PC-9 (cell line): Measurements from ENCODE around the gene MIA3. TPM values are rescaled to one million over a fixed set of nuclear protein-coding genes. Genes with fewer than 3 reads are reported as not detected.

Source experiments
- BruUV-seq: library from RNA; stranded (reverse); fragments of 400-500 nt; replicated peaks from 2 replicates; lab custom pipeline; 2021; lab: Mats Ljungman, UMichigan
- CTCF ChIA-PET: fragments of 300-600 bp; sonication (Branson Sonifier 250); formaldehyde crosslinking; loops from one replicate; lab custom pipeline; 2022; ENCODE audit warnings: antibody characterized with exemption; lab: Charles Lee
- POLR2A ChIA-PET: fragments of 300-600 bp; sonication (Branson Sonifier 250); formaldehyde crosslinking; loops from one replicate; lab custom pipeline; 2022; ENCODE audit warnings: antibody characterized with exemption; ENCODE audit not compliant: unreplicated experiment; lab: Charles Lee
- DNase-seq, 2 experiments: peaks; one replicate each; pipeline versions ENCODE4 v3.0.0 to v3.0.0-alpha.2; 2015 to 2022; ENCODE audit warnings: mixed read lengths in 1 of 2
- H2AFZ ChIP-seq: fragments of 200-600 bp; sonication (generic); 2 replicates; pipeline ENCODE4 v1.8.1; 2017; ENCODE audit warnings: antibody characterized with exemption
- H3F3A ChIP-seq: fragments of 200-600 bp; sonication (generic); 2 replicates; pipeline ENCODE4 v1.8.1; 2017; ENCODE audit warnings: antibody characterized with exemption, mild to moderate bottlenecking, low read depth; ENCODE audit not compliant: insufficient read depth
- H3K27ac ChIP-seq: fragments of 200-600 bp; sonication (generic); 2 replicates; pipeline ENCODE4 v1.6.1; 2016; ENCODE audit warnings: mixed run types
- H3K27me3 ChIP-seq: fragments of 200-600 bp; sonication (generic); 2 replicates; pipeline ENCODE4 v1.6.1; 2016; ENCODE audit warnings: low read depth, mixed run types; ENCODE audit not compliant: insufficient read depth
- H3K36me3 ChIP-seq: fragments of 200-600 bp; sonication (generic); 2 replicates; pipeline ENCODE4 v1.6.1; 2016; ENCODE audit warnings: low read depth, mixed run types
- H3K4me1 ChIP-seq: fragments of 200-600 bp; sonication (generic); replicated peaks from 2 replicates; pipeline ENCODE4 v1.6.1; 2016; ENCODE audit warnings: mixed run types; ENCODE audit not compliant: insufficient read depth
- H3K4me2 ChIP-seq: fragments of 200-600 bp; sonication (generic); 2 replicates; pipeline ENCODE4 v1.6.1; 2017; ENCODE audit warnings: mixed run types
- H3K4me3 ChIP-seq: fragments of 200-600 bp; sonication (generic); 2 replicates; pipeline ENCODE4 v1.6.1; 2016; ENCODE audit warnings: mixed run types
- H3K79me2 ChIP-seq: fragments of 200-600 bp; sonication (generic); 2 replicates; pipeline ENCODE4 v1.6.1; 2017; ENCODE audit warnings: low read depth, mixed run types
- H3K9me2 ChIP-seq: fragments of 200-600 bp; sonication (generic); 2 replicates; pipeline ENCODE4 v1.8.1; 2017; ENCODE audit warnings: mild to moderate bottlenecking; ENCODE audit not compliant: insufficient read depth
- H3K9me3 ChIP-seq: fragments of 200-600 bp; sonication (generic); 2 replicates; pipeline ENCODE4 v1.8.1; 2016; ENCODE audit warnings: low read depth; ENCODE audit not compliant: insufficient read depth
- H4K20me1 ChIP-seq: fragments of 200-600 bp; sonication (generic); 2 replicates; pipeline ENCODE4 v1.8.1; 2017; ENCODE audit not compliant: insufficient read depth
- EZH2 ChIP-seq: fragments of 200-600 bp; sonication (generic); IDR thresholded peaks from 2 replicates; pipeline ENCODE4 v1.8.0; 2017; ENCODE audit warnings: antibody characterized with exemption, low read depth
- intact Hi-C: fragments of 100-400 bp; cut with micrococcal nuclease; formaldehyde crosslinking; loops from one replicate; pipeline ENCODE4 v1.10.0; 2022; ENCODE audit not compliant: unreplicated experiment
- total RNA-seq: library from RNA; stranded (reverse); gene quantifications from 2 replicates; pipeline ENCODE4 v1.2.3, GENCODE V29; 2021
- TF ChIP-seq, protein P1 (sequence below): fragments of 200-600 bp; sonication (generic); conservative IDR thresholded peaks from 2 replicates; pipeline ENCODE4 v1.6.1; 2017; ENCODE audit warnings: mixed run types, antibody characterized with exemption, mild to moderate bottlenecking, moderate library complexity

The MIA3 gene
- total RNA-seq, 1 experiment from 2014 or later, result 65.1 TPM

DNA sequence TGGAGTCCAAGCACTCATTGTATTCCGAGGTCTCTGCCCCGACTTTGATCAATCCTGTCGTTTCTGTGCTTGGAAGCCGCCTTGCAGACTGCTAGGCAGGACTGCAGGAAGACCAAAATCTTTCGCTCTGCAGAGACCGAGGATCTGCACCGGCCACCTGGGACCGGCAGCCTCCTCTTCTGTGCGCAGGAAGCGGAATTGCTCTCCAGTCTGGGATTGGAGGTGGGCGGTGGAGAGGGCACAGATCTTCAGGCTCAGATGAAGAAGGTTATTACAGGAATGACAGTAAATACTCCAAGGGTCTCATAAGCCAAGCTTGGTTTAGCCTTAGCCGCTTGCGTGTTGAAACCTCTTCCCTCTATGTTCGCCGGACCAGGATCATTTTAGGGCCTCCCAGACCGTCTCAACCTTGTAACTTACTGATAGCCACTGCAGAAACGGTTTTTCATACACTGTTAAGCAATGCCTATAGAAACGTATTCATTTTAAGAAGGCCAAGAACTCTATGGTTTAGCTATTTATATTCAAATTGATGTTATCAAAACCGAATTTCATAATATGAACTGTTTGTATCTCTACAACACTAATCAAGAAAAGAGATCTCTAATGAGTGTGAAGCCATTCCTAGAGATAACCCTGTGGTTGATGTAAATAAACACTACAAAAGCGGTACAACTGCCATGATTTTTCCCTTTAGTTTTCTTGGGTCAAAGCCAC is 1.1 kb downstream of the MIA3 start:
- DNase-seq, result no peak

DNA sequence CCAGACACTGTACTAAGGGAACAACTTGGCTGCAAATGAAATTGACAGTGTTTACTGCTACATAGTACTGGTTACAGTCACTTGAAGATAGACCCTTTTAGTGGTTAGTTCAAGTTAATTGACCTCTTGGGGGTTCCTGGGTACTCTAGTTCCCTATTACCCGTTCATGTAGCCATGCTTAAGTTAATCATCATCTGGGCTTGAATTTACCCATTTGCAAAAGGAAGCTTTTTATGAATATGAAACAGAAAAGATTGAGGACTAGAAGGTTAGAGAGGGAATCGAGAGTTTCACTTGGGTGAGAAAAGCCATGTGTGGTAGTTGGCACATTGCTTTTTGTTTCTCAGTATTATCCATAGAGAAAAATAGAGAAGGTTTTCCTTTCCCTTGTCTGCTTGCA is 2.7 kb downstream of the MIA3 start:
- intact Hi-C loops, result no loop called here
- Histone ChIP-seq H3K9me2 (no peaks in the 10 kb centered on the region), H3F3A (peaks cover 14% of the 10 kb centered on the region; the same call in 1 of the 2 replicates), H3K27me3 (no peaks in the 10 kb centered on the region), H3K4me3 (no peak overlapping the region), H2AFZ (no peak overlapping the region), H3K36me3 (peaks cover 11% of the 10 kb centered on the region; the same call in 1 of the 2 replicates), H3K4me2 (no peak overlapping the region), H3K27ac (no peak overlapping the region), H4K20me1 (no peaks in the 10 kb centered on the region; the same call in 1 of the 2 replicates), H3K4me1 (peaks cover 6% of the 10 kb centered on the region), H3K9me3 (no peaks in the 10 kb centered on the region), H3K79me2 (peaks cover 29% of the 10 kb centered on the region)
- POLR2A ChIA-PET, result no interaction called here
- no TSS peak for BruUV-seq
- CTCF ChIA-PET, result no interaction called here
- TF ChIP-seq, protein P1, sequence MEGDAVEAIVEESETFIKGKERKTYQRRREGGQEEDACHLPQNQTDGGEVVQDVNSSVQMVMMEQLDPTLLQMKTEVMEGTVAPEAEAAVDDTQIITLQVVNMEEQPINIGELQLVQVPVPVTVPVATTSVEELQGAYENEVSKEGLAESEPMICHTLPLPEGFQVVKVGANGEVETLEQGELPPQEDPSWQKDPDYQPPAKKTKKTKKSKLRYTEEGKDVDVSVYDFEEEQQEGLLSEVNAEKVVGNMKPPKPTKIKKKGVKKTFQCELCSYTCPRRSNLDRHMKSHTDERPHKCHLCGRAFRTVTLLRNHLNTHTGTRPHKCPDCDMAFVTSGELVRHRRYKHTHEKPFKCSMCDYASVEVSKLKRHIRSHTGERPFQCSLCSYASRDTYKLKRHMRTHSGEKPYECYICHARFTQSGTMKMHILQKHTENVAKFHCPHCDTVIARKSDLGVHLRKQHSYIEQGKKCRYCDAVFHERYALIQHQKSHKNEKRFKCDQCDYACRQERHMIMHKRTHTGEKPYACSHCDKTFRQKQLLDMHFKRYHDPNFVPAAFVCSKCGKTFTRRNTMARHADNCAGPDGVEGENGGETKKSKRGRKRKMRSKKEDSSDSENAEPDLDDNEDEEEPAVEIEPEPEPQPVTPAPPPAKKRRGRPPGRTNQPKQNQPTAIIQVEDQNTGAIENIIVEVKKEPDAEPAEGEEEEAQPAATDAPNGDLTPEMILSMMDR, result no peak
- no peak for TF ChIP-seq EZH2
- DNase-seq, result no peak

More for the DNA sequence above, 1.1 kb downstream of the MIA3 start:
- no peak for TF ChIP-seq EZH2
- TF ChIP-seq, protein P1, result no peak
- TSS peak; percentile 66 for BruUV-seq
- no peaks in the 10 kb centered on the region for H3K9me3 ChIP-seq
- H3K4me3 ChIP-seq, result peak overlapping the region; percentile 70
- ChIA-PET POLR2A (interaction anchor here (0.6 kb wide), 3 partner anchors 28 to 611 kb away, joined by 5 to 13 read pairs (median 5); no protein-coding TSS in a partner anchor), CTCF (interaction anchor here (0.7 kb wide), 1 partner anchor 8 kb away, joined by 4 read pairs; no protein-coding TSS in a partner anchor)
- H3K4me2 ChIP-seq, result peak overlapping the region; percentile 82
- peaks cover 29% of the 10 kb centered on the region for H3K79me2 ChIP-seq
- H3F3A ChIP-seq, result peaks cover 14% of the 10 kb centered on the region; the same call in 1 of the 2 replicates
- no peak overlapping the region for H3K27ac ChIP-seq
- no peaks in the 10 kb centered on the region for H4K20me1 ChIP-seq
- H3K27me3 ChIP-seq, result no peaks in the 10 kb centered on the region
- H3K36me3 ChIP-seq, result 0 out of 2 replicates have a peak, but pooled peaks cover 4% of the 10 kb centered on the region
- intact Hi-C loops, result loop anchor here (1.0 kb wide), 1 partner anchor 154 kb away; no protein-coding TSS in a partner anchor
- peak overlapping the region; percentile 79 for H2AFZ ChIP-seq
- H3K4me1 ChIP-seq, result peaks cover 6% of the 10 kb centered on the region
- no peaks in the 10 kb centered on the region for H3K9me2 ChIP-seq

DNA sequence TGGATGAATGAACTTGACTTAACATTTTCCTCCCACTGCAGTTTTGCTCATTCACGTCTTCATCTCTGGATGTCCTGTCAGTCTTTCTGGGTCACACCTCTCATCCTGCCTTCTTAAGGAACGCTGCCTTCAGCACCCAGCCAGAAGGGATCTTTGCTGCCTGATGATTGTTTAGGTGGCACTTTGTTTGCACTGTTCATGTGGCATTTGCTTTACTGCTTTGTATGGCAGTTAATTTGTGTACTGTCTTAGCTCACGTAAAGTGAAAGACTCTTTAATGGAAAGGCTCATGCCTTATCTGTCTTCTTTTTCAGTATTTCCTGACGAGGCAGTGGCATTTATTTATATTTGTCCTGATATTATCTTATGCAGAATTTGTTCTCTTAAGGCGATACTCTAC is 4.9 kb downstream of the MIA3 start:
- DNase-seq, result no peak
- no TSS peak for BruUV-seq
- POLR2A ChIA-PET, result no interaction called here

More for the DNA sequence above, 4.9 kb downstream of the MIA3 start:
- Histone ChIP-seq H2AFZ (no peak overlapping the region), H3K9me2 (no peaks in the 10 kb centered on the region), H3K36me3 (peaks cover 21% of the 10 kb centered on the region), H3K4me2 (no peak overlapping the region), H3K27me3 (no peaks in the 10 kb centered on the region), H3K4me1 (peaks cover 6% of the 10 kb centered on the region), H3K9me3 (no peaks in the 10 kb centered on the region), H3K4me3 (no peak overlapping the region), H3F3A (no peaks in the 10 kb centered on the region), H4K20me1 (no peaks in the 10 kb centered on the region; the same call in 1 of the 2 replicates), H3K79me2 (peaks cover 29% of the 10 kb centered on the region), H3K27ac (no peak overlapping the region)
- TF ChIP-seq, protein P1, result no peak
- no peak for TF ChIP-seq EZH2
- CTCF ChIA-PET, result no interaction called here
- intact Hi-C loops, result no loop called here
